Measurements from ENCODE around the gene C21orf91. TPM values are rescaled to one million over a fixed set of nuclear protein-coding genes. Genes with fewer than 3 reads are reported as not detected.

Gene C21orf91
- total RNA-seq, 2 experiments from 2014 or later = 40.9 to 42.2 TPM

DNA sequence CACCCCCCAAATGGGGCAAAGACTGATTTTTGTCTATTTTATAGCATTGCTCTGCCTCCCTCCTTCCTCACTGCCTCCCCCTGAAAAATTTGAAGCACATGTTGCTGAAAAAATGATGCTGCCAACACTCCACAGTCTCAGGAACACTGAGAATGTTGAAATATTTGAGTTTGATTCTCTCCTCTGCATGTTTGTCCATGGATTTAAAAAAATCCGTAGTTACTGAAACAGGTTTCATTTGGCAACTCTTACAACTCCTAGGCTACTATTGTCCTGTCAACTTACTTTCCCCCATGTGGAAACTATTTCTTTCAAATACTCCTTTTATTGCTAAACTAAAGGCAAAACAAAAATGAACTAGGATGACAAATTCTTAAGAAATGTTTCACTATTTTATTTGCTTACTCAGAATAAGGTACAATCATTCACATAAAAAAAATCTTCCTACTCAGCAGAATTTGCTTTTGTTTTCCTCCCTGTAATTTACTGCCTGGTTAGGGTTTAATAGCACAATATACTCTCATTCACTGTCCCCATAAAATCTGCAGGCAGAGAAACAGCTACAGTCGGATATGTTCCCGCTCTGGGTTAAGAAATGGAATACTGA, 50.2 kb downstream of the C21orf91 start:
- Histone ChIP-seq H3K27me3 (ENCODE audit: control insufficient read depth in 1 of 2, insufficient read depth in 2 of 2, low read length in 2 of 2) (no peaks in the 10 kb centered on the region), H3K9me3 (ENCODE audit: control insufficient read depth in 1 of 2, insufficient read depth in 1 of 2, low read length in 2 of 2) (no peaks in the 10 kb centered on the region), H3K27ac (ENCODE audit: low read depth in 1 of 2, low read length in 2 of 2) (no peak overlapping the region), H3K4me1 (ENCODE audit: insufficient read depth, low read length) (no peaks in the 10 kb centered on the region), H3K4me3 (ENCODE audit: low read length) (no peak overlapping the region), H3K36me3 (ENCODE audit: insufficient read depth, low read length) (no peaks in the 10 kb centered on the region)
- CTCF ChIA-PET = interaction anchor here (0.7 kb wide), 1 partner anchor 10 kb away, joined by 3 read pairs; no protein-coding TSS in a partner anchor
- TF ChIP-seq CTCF (IDR thresholded peaks at IDR 0.05) = no peak
- Mint-ChIP-seq H3K27ac (no peak overlapping the region), H3K4me3 (no peak overlapping the region), H3K4me1 (ENCODE audit: low read depth) (no peaks in the 10 kb centered on the region), H3K36me3 (ENCODE audit: low read depth) (no peaks in the 10 kb centered on the region), H3K9me3 (no peaks in the 10 kb centered on the region), H3K27me3 (no peaks in the 10 kb centered on the region)
- POLR2A ChIA-PET = no interaction called here
- DNase-seq (no peak), ATAC-seq (ENCODE audit: poor library complexity) (no peak)
- intact Hi-C loops (cut with DNase I, micrococcal nuclease) = no loop called here

DNA sequence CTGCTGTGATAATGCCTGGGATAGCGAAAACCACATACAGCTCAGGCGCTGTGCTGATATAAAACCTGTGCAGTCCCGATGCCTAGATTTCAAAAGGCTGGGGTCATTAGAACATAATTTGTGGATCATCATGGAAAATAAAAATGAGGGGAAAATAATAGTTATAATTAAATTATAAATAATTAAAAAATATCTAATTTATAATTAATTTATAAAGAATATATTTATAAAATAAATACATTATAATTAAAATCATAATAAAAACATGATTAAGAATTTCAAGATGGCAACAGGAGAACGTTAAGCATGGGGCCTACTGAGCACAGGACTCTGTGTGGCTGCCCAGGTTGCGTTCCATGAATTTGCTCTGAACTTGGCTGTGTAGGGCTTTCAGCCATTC, 53.9 kb downstream of the C21orf91 start:
- no peak overlapping the region for H3K4me3 ChIP-seq (ENCODE audit: low read length)
- no peak for TF ChIP-seq CTCF (IDR thresholded peaks at IDR 0.05)
- H3K4me3 Mint-ChIP-seq = no peak overlapping the region
- no peaks in the 10 kb centered on the region for H3K36me3 ChIP-seq (ENCODE audit: insufficient read depth, low read length)
- DNase-seq (no peak), ATAC-seq (ENCODE audit: poor library complexity) (no peak)
- no peaks in the 10 kb centered on the region for H3K9me3 Mint-ChIP-seq
- no peaks in the 10 kb centered on the region for H3K27me3 Mint-ChIP-seq
- no peaks in the 10 kb centered on the region for H3K4me1 ChIP-seq (ENCODE audit: insufficient read depth, low read length)
- ChIA-PET CTCF (no interaction called here), POLR2A (no interaction called here)
- intact Hi-C loops (cut with DNase I, micrococcal nuclease) = no loop called here
- H3K9me3 ChIP-seq (ENCODE audit: control insufficient read depth in 1 of 2, insufficient read depth in 1 of 2, low read length in 2 of 2) = no peaks in the 10 kb centered on the region
- no peak overlapping the region for H3K27ac Mint-ChIP-seq
- H3K27me3 ChIP-seq (ENCODE audit: control insufficient read depth in 1 of 2, insufficient read depth in 2 of 2, low read length in 2 of 2) = no peaks in the 10 kb centered on the region
- H3K36me3 Mint-ChIP-seq (ENCODE audit: low read depth) = no peaks in the 10 kb centered on the region
- H3K27ac ChIP-seq (ENCODE audit: low read depth in 1 of 2, low read length in 2 of 2) = no peak overlapping the region
- H3K4me1 Mint-ChIP-seq (ENCODE audit: low read depth) = no peaks in the 10 kb centered on the region

- Mint-ChIP-seq H3K27ac (no peak overlapping the region), H3K9me3 (no peaks in the 10 kb centered on the region), H3K4me1 (ENCODE audit: low read depth) (no peaks in the 10 kb centered on the region), H3K27me3 (no peaks in the 10 kb centered on the region), H3K4me3 (no peak overlapping the region), H3K36me3 (ENCODE audit: low read depth) (no peaks in the 10 kb centered on the region)
- TF ChIP-seq CTCF (IDR thresholded peaks at IDR 0.05) = no peak
- H3K27ac ChIP-seq (ENCODE audit: low read depth in 1 of 2, low read length in 2 of 2) = no peak overlapping the region
- intact Hi-C loops (cut with DNase I, micrococcal nuclease) = no loop called here
- ChIA-PET POLR2A (no interaction called here), CTCF (no interaction called here)
- no peaks in the 10 kb centered on the region for H3K9me3 ChIP-seq (ENCODE audit: control insufficient read depth in 1 of 2, insufficient read depth in 1 of 2, low read length in 2 of 2)
- no peak overlapping the region for H3K4me3 ChIP-seq (ENCODE audit: low read length)
- H3K36me3 ChIP-seq (ENCODE audit: insufficient read depth, low read length) = no peaks in the 10 kb centered on the region
- H3K4me1 ChIP-seq (ENCODE audit: insufficient read depth, low read length) = no peaks in the 10 kb centered on the region
- DNase-seq = no peak
- no peak for ATAC-seq (ENCODE audit: poor library complexity)
- no peaks in the 10 kb centered on the region for H3K27me3 ChIP-seq (ENCODE audit: control insufficient read depth in 1 of 2, insufficient read depth in 2 of 2, low read length in 2 of 2)
These were observed 55.7 kb downstream of the C21orf91 start for GRCh38 chr21:17763288-17764037.

Data from CD4-positive, alpha-beta T cell (primary cell).